Endothelial cell of umbilical vein (primary cell): ENCODE results near the gene ARHGAP22.

Source experiments
- EZH2 ChIP-seq: IDR thresholded peaks from 2 replicates; pipeline ENCODE4 v1.6.1; 2012; ENCODE audit warnings: borderline replicate concordance, low read depth, mild to moderate bottlenecking, moderate library complexity, low read length, inconsistent platforms; ENCODE audit not compliant: severe bottlenecking
- GATA2 ChIP-seq: IDR thresholded peaks from 2 replicates; pipeline ENCODE4 v1.7.0; 2011; ENCODE audit warnings: low read depth, mild to moderate bottlenecking, moderate library complexity, mixed read lengths, low read length; ENCODE audit not compliant: insufficient read length, insufficient read depth
- MYC ChIP-seq: IDR thresholded peaks from one replicate; pipeline ENCODE4 v1.6.1; 2011; ENCODE audit warnings: mild to moderate bottlenecking, low read depth, low read length
- POLR2A ChIP-seq: IDR thresholded peaks from 2 replicates; pipeline ENCODE4 v1.6.1; 2012; ENCODE audit warnings: low read depth, mild to moderate bottlenecking, control low read depth, low read length
- POLR2AphosphoS5 ChIP-seq: IDR thresholded peaks from 2 replicates; pipeline ENCODE4 v1.6.1; 2012; ENCODE audit warnings: low read depth, mild to moderate bottlenecking, control low read depth, low read length, moderate library complexity; ENCODE audit not compliant: insufficient read depth
- TF ChIP-seq, protein P1 (sequence below): IDR thresholded peaks from 2 replicates; pipeline ENCODE4 v1.6.1; 2011; ENCODE audit not compliant: insufficient read depth, insufficient read length
- TF ChIP-seq, protein P2 (sequence below), 2 donors: IDR thresholded peaks; 1 replicate in 1 of 2; 2 replicates in 1 of 2; pipeline ENCODE4 v1.5.1; 2011; ENCODE audit warnings: low read length in 2 of 2, mild to moderate bottlenecking in 2 of 2, moderate library complexity in 2 of 2, control low read depth in 1 of 2, inconsistent platforms in 1 of 2, low read depth in 1 of 2; ENCODE audit not compliant: insufficient read depth in 1 of 2; ENCODE audit errors: extremely low read depth in 1 of 2

- TF ChIP-seq, protein P1, sequence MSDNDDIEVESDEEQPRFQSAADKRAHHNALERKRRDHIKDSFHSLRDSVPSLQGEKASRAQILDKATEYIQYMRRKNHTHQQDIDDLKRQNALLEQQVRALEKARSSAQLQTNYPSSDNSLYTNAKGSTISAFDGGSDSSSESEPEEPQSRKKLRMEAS: no peak
- no peak for TF ChIP-seq POLR2A
- no peak for TF ChIP-seq POLR2AphosphoS5
- no peak for TF ChIP-seq EZH2
- TF ChIP-seq, protein P2, sequence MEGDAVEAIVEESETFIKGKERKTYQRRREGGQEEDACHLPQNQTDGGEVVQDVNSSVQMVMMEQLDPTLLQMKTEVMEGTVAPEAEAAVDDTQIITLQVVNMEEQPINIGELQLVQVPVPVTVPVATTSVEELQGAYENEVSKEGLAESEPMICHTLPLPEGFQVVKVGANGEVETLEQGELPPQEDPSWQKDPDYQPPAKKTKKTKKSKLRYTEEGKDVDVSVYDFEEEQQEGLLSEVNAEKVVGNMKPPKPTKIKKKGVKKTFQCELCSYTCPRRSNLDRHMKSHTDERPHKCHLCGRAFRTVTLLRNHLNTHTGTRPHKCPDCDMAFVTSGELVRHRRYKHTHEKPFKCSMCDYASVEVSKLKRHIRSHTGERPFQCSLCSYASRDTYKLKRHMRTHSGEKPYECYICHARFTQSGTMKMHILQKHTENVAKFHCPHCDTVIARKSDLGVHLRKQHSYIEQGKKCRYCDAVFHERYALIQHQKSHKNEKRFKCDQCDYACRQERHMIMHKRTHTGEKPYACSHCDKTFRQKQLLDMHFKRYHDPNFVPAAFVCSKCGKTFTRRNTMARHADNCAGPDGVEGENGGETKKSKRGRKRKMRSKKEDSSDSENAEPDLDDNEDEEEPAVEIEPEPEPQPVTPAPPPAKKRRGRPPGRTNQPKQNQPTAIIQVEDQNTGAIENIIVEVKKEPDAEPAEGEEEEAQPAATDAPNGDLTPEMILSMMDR (IDR thresholded peaks at IDR 0.05; ENCODE audit: extremely low read depth in 1 of 2, insufficient read depth in 1 of 2, low read depth in 1 of 2, low read length in 2 of 2): no peak
- no peak for TF ChIP-seq MYC
- no peak for TF ChIP-seq GATA2
These were observed 102.1 kb downstream of the ARHGAP22 start for GRCh38 chr10:48502791-48503190.
